Stomach (tissue), 4 donors: ENCODE data around the gene CD160.

Source experiments
- CTCF ChIP-seq, 7 experiments: fragments of 450-650 bp in 4 of 7; fragments of 200-600 bp in 3 of 7; sonication (generic) in 3 of 7; IDR thresholded peaks; one replicate each; pipeline ENCODE4 v1.5.1; 2016 to 2019; ENCODE audit warnings: antibody characterized with exemption in 7 of 7, control low read depth in 2 of 7, mild to moderate bottlenecking in 1 of 7
- POLR2A ChIP-seq, 4 donors: fragments of 450-650 bp; IDR thresholded peaks; one replicate each; pipeline ENCODE4 v1.6.1; 2016; ENCODE audit warnings: antibody characterized with exemption in 4 of 4, control low read depth in 2 of 4, mild to moderate bottlenecking in 1 of 4, moderate library complexity in 1 of 4

GRCh38 chr1:145750426-145750825 is 31.1 kb downstream of the CD160 start:
- no peak for TF ChIP-seq POLR2A (IDR thresholded peaks at IDR 0.05)
- TF ChIP-seq CTCF (IDR thresholded peaks at IDR 0.05): no peak
